Activated T-cell treated with anti-CD3 and anti-CD28 coated beads for 4 hours (primary cell): ENCODE data around the gene DYNLT3.
A peak's percentile ranks its signal among the peaks of the same experiment; 100 is the strongest.

Source experiments
- DNase-seq: peaks from one replicate; pipeline ENCODE4 v3.0.0-alpha.2; 2020

Gene DYNLT3

GRCh38 chrX:37840931-37841330 lies 6.4 kb downstream of the DYNLT3 start:
- DNase-seq = no peak

- DNase-seq = no peak
Measured at GRCh38 chrX:37834937-37835336, 12.4 kb downstream of the DYNLT3 start.

GRCh38 chrX:37830371-37830770 lies 17.0 kb downstream of the DYNLT3 start:
- no peak for DNase-seq

GRCh38 chrX:37829721-37830120 lies 17.6 kb downstream of the DYNLT3 start:
- no peak for DNase-seq

- peak; percentile 32 for DNase-seq
Measured at GRCh38 chrX:37825215-37825842, 22.0 kb downstream of the DYNLT3 start.

- DNase-seq = no peak
Measured at GRCh38 chrX:37824491-37825214, 22.7 kb downstream of the DYNLT3 start.

- no peak for DNase-seq
Measured at GRCh38 chrX:37820646-37821045, 26.7 kb downstream of the DYNLT3 start.

DNA sequence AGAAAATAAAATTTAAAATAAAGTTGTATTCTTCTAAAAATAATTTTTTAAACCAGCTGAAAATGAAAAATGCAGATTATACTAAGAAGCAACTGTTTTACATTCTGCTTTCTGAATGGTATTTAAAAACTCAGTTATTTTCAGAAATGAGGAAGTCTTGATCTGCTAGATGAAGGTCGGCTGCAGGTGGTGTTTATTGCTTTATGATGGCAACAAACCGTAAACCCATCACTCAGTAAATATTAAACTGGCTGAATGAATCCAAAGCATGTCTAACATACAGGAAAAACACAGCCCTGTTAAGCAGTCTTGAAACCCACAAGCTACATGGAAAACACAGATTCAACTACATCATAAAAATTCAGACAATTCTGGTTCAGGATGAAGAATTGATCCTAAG lies 29.3 kb downstream of the DYNLT3 start:
- DNase-seq = no peak

DNA sequence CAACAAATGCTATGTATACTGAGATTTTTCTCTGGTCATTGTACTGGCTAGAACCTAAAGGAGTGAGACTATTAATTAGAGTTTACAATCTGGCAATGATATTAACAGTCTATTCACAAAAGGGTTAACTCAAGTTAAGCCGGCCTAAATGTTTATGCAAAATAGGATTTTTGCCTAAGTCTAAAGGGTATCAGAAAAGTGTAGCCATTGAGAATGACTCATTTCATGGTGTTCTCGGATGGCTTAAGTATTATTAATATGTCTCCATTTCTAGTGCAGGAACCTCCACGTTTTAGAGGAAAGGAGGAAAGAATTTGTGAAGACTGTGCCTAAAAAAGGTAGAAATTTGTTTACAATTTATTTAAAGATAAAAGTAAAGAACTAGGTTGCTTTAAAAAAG lies 29.8 kb downstream of the DYNLT3 start:
- no peak for DNase-seq

DNA sequence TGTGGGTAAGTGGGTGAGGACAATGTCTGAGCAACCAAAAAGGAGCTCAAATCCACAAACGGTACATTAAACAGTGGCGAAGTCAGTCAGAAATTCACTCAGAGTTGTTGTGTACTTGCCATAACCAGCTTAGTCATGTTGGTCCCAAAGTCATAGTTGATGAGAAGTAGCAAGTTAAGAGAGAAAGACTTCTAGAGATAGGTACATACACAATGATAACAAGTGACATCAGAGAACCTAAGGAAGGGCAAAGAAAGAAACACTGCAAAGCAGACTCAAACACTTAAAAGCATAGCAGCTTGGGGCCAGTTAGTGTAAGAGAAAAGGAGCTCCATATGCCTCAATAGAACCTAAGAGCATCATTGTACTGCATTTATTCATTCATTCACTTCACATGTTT lies 30.2 kb downstream of the DYNLT3 start:
- DNase-seq = no peak

- DNase-seq = no peak
Measured at GRCh38 chrX:37816766-37817165, 30.6 kb downstream of the DYNLT3 start.

DNA sequence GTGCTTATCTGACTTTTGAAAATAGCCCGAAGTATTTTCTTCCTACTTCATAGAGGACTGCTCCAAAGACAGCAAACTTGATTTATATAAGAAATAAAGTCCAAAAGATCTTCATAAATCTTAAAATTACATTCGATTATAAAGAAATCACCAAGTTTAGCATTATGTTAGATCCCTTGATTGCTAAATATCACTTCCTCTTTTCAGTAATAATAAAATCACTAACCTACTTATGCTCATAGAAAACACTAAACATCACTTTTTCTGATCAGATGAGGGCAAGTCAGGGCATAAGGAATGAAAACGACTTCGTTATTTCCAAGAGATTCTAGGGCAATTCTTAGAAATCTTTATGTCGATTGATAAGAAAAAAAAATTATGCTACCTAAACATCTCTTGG lies 32.0 kb downstream of the DYNLT3 start:
- DNase-seq = no peak

GRCh38 chrX:37813570-37813969 lies 33.8 kb downstream of the DYNLT3 start:
- no peak for DNase-seq

- no peak for DNase-seq
Measured at GRCh38 chrX:37812110-37812509, 35.3 kb downstream of the DYNLT3 start.

- no peak for DNase-seq
Measured at GRCh38 chrX:37809970-37810369, 37.4 kb downstream of the DYNLT3 start.

GRCh38 chrX:37803057-37803456 lies 44.3 kb downstream of the DYNLT3 start:
- no peak for DNase-seq

DNA sequence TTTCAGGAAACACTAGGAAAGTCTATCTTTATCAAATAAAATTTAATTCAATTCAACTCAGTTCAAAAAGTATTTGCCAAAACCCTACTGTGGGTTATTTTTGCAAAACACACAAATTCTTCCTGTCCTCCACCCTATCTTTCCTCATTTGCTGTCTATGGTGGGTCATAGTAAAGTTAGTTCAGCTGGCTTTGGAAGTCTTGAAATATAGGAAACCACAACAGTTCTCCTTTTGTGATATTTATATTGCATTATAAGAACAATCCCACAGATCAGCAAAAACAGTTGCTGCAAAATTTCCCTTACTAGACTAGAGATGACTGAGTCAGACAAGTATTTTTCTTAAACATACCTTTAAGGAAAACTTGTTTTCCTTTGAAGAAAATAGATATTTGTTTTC lies 45.3 kb downstream of the DYNLT3 start:
- no peak for DNase-seq

DNA sequence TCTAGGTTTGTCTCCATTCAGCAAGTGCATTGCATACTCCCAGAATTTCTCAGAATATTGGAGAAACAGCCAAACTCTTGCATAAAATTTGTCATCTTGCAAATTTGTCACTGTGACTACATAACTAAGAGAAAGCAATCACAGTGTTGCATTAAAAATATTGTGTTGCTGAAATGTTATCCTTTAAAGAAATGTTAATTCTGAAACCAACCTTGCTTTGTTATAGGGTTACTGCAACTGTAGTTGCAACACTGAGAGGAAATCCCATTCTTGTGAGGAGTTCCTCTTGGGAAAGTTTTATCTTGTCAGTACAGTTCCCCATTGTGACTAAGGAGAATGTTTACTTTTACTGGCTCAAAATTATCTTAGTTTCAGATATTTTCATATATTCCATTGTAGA lies 46.7 kb downstream of the DYNLT3 start:
- no peak for DNase-seq

DNA sequence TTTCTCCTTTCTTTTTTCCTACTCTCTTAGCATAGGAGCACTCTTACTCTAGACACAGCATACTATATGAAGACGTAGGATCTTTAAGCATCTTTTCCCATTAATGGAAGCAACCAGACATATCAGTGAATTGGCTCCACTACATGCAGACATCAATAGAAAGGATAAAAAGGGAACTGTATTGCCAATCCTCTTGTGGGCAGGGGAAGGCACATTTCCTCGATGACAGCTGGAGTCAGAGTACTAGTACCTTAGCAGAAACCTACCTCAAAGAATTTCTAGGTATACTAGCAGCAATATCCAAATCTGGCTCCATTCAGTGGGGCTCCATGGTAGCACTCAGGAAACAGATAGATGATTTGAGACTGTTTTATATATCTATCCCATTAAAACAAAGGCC lies 47.4 kb downstream of the DYNLT3 start:
- DNase-seq = no peak

DNA sequence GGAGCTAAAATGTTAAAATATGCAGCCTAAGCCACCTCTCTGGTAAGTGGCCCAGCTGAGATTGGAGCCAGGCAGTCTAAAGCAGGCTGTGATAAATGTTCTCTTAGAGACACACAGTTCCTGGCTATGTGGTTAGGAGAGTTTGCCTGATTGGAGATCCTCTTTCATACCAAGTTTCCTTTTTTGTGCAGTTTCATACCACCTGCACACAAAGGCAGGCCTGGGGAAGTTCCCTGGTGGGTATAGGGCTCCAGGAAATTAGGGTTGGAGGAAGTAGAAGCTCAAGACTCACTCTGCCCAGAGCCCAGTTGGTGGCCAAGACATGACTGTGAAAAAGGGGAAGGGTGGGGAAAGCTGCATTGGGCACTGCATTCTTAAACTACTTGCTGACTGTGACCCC lies 50.6 kb downstream of the DYNLT3 start:
- no peak for DNase-seq

- DNase-seq = no peak
Measured at GRCh38 chrX:37796310-37796709, 51.1 kb downstream of the DYNLT3 start.
